Germinal center (tissue), 1 donor: ENCODE data around the gene HEMK1.

Experiments
- DNase-seq: peaks from one replicate; pipeline ENCODE4 v3.0.0; 2012; ENCODE audit warnings: mixed read lengths, low spot score

Gene HEMK1

GRCh38 chr3:50616003-50616769, 46.9 kb downstream of the HEMK1 start:
- DNase-seq, result peak; percentile 88

GRCh38 chr3:50616770-50617095, 47.4 kb downstream of the HEMK1 start:
- DNase-seq, result peak; percentile 95

DNA sequence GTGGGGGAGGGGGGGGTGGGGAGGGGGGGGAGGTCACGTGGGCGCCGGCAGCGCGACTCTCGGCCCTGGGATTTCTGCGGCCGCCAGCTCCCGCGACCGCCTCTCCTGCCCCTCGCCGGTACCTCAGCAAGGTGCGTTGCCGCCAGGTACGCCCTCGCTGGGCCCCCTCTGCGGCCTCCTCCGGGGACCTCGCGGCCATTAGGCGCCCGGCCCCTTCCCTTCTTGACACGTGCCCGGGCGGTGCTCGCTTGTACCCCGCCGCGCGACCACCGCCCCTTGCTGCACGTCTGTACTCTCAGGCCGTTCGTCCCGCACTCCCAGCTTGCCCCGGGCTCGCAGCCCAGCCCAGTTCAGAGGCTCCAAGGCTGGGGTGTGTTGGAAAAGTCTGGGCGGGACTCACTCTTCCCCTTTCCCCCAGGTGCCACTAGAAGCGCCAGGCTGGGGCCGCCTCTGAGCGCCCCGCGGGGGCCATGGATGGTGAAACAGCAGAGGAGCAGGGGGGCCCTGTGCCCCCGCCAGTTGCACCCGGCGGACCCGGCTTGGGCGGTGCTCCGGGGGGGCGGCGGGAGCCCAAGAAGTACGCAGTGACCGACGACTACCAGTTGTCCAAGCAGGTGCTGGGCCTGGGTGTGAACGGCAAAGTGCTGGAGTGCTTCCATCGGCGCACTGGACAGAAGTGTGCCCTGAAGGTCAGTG, 47.9 kb downstream of the HEMK1 start, which contains the start of gene MAPKAPK3:
Gene MAPKAPK3, plus strand, starts transcription at position 56 of the 696 bp plus-strand sequence. Its CDS starts 415 bp downstream, at position 471.
- peak; percentile 41 for DNase-seq

DNA sequence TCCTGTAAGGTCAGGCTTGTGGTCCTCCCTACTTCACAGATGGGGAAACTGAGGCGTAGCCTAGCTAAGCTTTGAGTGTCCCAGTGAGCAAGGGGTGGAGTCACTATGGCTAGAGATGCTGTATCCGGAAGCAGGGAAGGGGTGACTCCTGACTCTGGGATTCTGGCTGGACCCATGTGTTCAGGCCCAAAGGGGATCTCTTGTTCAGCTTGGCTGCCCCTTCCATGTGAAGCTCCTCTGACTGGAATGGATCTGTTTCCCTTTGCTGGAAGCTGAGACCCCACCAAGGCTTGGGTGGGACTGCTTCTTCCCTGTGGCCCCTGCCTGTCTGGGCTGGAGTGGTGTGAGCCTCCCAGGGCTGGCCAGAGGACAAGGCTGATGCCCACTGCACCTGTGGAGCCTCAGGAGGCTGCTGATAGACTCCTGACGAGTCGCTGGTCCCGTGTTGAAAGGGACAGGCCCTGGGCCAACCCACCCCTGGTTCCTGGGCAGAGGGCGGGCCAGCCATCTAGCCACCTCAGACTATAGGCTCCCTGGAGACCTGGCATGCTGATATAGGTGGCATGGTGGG, 48.7 kb downstream of the HEMK1 start:
- DNase-seq, result no peak

DNA sequence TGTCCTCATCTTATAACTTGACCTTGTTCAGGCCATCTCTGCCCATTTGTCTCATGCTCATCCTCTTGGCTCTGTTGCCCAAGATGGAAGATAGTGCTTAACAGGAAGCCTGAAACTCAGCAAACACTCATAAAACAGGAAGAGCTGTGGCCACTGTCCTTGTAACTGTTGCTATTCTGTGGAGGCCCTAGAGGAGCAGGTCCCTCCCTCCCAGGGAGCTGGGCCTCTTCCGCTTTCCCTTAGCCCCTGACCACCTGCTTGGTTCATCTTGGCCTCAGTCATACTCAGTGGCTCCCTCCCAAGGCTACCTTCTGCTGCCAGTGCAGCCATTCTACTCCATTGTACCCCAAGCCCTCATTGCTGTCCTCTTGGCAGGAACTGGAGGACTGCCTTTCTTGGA, 51.1 kb downstream of the HEMK1 start:
- no peak for DNase-seq

DNA sequence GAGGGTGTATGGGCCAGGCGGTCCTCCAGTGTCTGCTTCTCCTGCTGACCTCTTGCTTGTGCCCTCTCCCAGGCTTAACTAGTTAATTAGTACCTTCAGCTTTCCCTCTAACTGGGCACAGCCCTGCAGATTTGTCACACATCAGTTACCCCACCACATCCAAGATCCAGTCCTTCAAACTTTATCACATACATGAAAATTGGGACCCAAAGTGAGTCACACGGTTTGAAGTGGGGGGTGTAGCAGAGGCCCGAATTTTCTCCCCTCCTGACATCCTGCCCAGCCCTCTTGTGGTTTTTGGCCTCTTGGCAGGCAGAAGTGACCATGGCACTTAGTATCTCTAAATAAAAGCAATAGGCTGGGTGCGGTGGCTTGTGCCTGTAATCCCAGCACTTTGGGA, 51.5 kb downstream of the HEMK1 start:
- DNase-seq, result no peak

- DNase-seq, result no peak
Measured at GRCh38 chr3:50622881-50623280, 53.6 kb downstream of the HEMK1 start.

DNA sequence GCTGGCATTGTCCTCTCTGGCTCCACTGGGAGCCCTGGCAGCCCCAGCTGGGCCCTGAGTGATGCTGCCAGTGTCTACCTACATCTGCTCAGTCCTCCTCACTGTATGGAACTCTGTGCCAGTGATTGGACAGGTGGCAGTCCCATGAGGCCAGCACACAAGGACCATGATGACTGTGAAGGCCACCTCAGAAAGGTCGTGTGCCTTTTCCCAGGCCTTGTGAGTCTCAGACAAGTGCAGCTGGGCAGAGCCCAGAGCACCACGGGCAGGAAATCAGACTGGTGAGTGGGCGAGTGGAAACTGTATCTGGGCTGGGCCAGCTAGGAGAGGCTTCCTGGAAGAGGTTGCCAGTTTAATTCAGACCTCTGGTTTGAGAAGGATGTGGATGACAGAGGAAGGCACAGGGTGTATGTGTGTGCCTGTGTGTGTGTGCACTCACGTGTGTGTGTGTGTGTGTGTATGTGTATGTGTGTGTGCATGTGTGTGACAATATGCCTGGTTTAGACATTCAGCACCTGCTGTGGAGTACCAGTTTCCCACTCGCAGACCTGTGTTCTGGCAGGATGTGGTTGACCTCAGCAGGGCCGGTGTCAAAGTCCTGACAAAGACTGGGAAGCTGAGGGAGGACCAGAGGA, 54.6 kb downstream of the HEMK1 start:
- DNase-seq, result no peak

DNA sequence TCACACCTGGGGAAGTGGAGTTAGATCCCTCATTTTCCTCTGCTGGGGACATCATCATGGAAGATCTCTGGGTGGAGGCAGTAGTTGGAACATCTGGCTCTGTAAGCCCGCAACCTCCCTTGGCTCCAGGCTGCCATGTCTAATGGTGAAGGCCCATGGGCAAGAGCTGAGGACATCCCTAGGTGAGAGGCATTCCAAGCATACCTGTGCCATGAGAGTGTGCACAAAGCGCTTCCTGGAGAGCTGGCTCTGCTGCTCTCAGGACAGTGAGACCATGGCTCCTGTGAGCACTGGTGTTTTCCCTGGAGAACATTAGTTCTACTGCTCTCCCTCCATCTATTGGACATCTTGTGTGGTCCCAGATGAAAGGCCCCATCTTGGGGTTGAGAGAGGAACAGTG, 55.3 kb downstream of the HEMK1 start:
- DNase-seq, result no peak

GRCh38 chr3:50625231-50626182, 56.2 kb downstream of the HEMK1 start:
- DNase-seq, result no peak

DNA sequence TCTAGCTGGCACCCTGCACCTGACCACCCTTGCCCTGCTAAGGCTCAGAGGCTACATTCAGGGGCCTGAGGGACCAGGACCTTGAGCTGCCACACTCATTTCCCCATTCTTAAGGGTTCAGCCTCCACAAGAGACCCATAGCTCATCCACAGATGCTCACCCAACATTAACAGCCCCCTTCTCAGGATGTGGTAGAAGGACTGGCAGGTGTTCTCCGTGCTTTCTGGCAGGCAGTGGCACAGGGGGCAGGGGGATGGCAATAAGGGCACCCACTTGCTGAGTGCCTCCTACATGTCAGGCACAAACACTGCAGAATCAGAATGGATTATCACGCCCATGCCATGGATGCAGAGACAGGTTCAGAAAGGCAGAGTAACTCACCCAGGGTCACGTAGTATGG, 57.1 kb downstream of the HEMK1 start:
- no peak for DNase-seq

DNA sequence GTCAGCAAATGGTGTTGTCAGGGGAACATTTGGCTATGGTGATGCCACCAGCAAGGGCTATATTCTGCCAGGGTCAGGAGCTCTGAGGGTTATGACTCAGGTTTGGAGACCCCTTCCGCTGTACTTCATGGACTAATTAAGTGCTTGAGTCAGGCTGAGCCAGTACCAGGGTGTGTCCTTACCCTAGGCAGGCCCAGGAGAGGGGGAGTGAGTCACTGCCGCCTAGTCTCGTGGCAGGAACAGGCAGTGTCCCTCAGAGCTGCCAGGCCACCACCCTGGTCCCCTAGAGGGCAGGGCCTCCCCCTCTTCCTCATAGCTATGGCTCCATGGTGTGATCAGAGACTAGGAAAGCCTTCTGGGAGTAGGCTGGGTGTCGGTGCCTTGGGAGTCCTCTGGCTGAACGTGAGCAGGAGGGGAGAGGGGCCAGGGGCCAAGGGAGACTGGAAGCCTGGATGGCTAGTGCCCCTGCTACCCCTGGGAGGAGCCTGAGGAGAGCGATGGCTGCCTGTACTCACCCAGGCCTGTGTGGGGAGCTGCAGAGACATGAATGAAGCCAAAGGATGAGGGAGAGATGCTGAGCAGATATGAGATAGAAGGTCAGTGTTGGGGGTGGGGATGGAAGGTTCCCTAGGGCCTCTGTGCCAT, 58.2 kb downstream of the HEMK1 start:
- no peak for DNase-seq

GRCh38 chr3:50628601-50629000, 59.3 kb downstream of the HEMK1 start:
- DNase-seq, result no peak

DNA sequence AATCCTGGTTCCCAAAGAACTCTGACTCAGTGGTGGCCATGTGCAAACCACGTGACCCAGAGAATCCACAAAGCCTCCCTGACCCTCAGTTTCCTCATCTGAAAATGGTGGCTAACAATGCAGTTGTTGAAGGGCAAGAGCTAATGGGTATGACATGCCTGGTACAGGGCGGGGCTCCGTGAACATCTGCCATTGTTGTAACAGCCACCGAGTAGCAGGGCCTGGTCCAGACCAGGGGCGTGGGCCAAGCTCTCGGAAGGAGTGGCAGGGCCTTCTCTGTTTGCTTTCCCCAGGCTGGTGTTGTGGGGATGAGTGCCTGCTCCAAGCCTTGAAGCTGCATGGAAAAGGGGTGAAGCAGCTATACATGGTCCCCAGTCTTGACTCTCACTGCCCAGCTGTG, 61.1 kb downstream of the HEMK1 start:
- no peak for DNase-seq

- no peak for DNase-seq
Measured at GRCh38 chr3:50630877-50631276, 61.6 kb downstream of the HEMK1 start.

DNA sequence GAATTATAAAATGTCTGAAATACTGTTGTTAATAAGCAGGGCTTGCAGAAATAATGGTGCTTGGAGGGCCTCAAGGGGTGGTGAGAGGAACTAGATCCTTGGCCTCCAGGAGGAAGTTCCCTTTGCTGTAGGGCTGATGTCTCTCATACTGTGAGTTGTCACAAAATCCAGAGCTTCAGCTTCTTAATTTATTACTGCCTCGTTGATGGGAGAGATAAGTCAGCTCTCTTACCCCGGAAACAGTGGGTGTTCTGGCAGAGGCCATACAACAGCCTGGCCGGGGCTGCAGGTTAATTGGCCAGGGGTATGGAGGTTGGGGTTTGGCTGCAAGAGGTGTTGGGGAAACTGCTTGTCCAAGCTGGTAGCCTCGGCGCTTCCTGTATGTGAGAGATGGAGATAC, 63.1 kb downstream of the HEMK1 start:
- DNase-seq, result no peak

DNA sequence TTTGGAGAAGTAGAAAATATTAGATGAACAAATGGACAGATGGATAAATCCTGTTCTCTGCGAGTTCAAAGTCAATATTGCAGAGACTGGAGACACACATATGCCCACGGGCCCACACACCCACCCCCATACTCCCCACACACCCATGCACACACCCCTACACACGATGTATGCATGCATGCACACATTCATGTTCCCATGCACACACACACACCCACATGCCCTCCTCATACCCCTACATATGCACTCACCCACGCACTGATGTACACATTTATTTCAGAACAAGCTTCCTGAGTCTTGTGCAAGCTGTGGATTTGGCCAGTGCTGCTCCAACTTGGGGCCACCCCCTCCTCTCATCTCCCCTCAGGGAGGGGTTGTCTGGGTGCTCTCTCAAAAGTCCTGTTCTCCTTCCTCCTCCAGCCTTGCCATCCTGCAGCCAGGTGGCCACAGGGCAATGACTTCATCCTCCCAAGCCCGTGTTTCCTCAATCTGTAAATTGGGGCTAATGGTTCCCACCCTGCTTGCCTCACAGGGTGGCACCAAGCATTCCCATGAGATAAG, 64.0 kb downstream of the HEMK1 start:
- DNase-seq, result no peak

DNA sequence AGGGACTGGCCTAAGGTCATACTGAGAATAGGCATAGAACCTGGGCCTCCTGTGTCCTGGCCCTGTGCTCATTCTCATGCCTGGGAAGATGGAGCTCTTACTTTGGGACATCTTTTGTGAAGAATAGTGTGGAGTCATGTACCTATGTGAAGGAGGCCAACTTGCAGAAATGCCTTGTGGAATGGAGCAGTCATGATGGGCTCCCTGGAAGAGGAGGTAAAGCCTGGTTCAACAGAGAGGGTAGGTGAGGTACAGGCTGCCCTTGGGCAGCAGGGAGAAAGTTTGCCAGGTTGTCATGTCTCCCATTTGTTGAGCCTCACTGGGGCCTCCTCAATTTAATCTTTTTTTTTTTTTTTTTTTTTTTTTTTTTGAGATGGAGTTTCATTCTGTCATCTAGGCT, 65.7 kb downstream of the HEMK1 start:
- DNase-seq, result no peak

DNA sequence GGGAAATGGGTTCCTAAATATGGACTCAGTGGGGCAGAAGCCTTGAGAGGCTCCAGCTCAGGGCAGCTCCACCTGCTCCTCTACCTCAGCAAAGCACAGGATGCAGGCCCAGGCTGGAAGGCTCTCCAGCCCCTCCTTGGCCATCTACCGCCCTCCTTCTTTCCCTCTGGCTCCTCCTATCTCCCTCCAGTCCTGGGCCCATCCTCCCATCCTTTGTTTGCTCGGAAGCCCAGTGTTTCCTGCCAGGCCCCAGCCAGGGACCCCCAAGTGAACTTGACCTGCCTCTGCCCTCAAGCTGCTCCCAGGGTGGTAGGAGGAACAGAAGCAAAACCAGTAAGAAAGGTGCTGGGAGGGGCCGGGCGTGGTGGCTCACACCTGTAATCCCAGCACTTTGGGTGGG, 67.7 kb downstream of the HEMK1 start:
- no peak for DNase-seq

- no peak for DNase-seq
Measured at GRCh38 chr3:50637945-50638344, 68.6 kb downstream of the HEMK1 start.

DNA sequence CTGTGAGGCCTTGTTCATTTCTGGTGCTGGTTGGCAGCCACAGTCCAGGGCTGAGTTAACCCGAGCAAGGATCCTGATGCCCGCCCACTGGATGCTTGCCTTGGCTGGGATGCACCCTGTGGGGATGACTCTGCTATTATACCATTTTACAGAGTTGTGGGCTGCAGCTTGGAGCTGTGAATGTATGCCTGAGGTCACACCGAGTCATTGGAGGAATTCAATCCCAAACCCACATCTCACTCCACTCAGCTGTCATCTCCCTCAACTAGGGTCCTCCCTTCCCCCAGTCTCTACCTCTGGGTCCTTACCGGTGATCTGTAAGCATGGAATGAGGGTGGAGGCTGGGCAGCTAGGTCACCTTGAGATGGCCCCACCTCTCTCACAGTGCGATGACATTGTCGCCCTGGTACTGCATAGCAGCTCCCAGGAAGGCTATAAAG, 69.8 kb downstream of the HEMK1 start:
- no peak for DNase-seq
